CD4-positive, alpha-beta T cell treated with Interleukin-10 for 1 hour (primary cell): ENCODE data around the gene TMEM202.
"Not testable (repeated sequence)": the region's sequence is repeated elsewhere in the genome, so short reads cannot be mapped to it uniquely, and the experiment has no call there.

Source experiments
- DNase-seq: peaks from one replicate; pipeline ENCODE4 v3.0.0-alpha.2; 2020

The TMEM202 gene

GRCh38 chr15:72404356-72404755 lies 6.3 kb downstream of the TMEM202 start:
- no peak for DNase-seq

GRCh38 chr15:72404841-72405240 lies 6.7 kb downstream of the TMEM202 start:
- no peak for DNase-seq

- no peak for DNase-seq
These were observed 8.8 kb downstream of the TMEM202 start for GRCh38 chr15:72406936-72407335.

- DNase-seq = no peak
These were observed 13.0 kb downstream of the TMEM202 start for GRCh38 chr15:72411111-72411510.

GRCh38 chr15:72411544-72411943 lies 13.4 kb downstream of the TMEM202 start:
- DNase-seq = no peak

GRCh38 chr15:72413337-72413736 lies 15.2 kb downstream of the TMEM202 start:
- DNase-seq = not testable (repeated sequence)

GRCh38 chr15:72415304-72415703 lies 17.2 kb downstream of the TMEM202 start:
- no peak for DNase-seq

- DNase-seq = not testable (repeated sequence)
These were observed 21.7 kb downstream of the TMEM202 start for GRCh38 chr15:72419768-72420167.

- DNase-seq = no peak
These were observed 22.5 kb downstream of the TMEM202 start for GRCh38 chr15:72420576-72420975.

- DNase-seq = no peak
These were observed 23.4 kb downstream of the TMEM202 start for GRCh38 chr15:72421484-72421883.

- no peak for DNase-seq
These were observed 25.2 kb downstream of the TMEM202 start for GRCh38 chr15:72423256-72423655.

GRCh38 chr15:72426753-72427152 lies 28.6 kb downstream of the TMEM202 start:
- no peak for DNase-seq

GRCh38 chr15:72437650-72438316 lies 39.7 kb downstream of the TMEM202 start:
- DNase-seq = no peak

GRCh38 chr15:72442848-72443247 lies 44.7 kb downstream of the TMEM202 start:
- DNase-seq = not testable (repeated sequence)

- no peak for DNase-seq
These were observed 47.3 kb downstream of the TMEM202 start for GRCh38 chr15:72445426-72445825.

- no peak for DNase-seq
These were observed 52.7 kb downstream of the TMEM202 start for GRCh38 chr15:72450805-72451204.

GRCh38 chr15:72451224-72451623 lies 53.1 kb downstream of the TMEM202 start:
- no peak for DNase-seq

- no peak for DNase-seq
These were observed 58.6 kb downstream of the TMEM202 start for GRCh38 chr15:72456684-72457083.
